Keratinocyte (primary cell): ENCODE data around the gene GAB4. TPM values are rescaled to one million over a fixed set of nuclear protein-coding genes. Genes with fewer than 3 reads are reported as not detected.

ENCODE experiments used
- DNase-seq: peaks from one replicate; pipeline ENCODE4 v3.0.0-alpha.2; 2011; ENCODE audit warnings: low read depth, missing footprints, low spot score
- FAIRE-seq: peaks from 2 replicates; lab custom pipeline; 2011; peaks lifted over from hg19 to GRCh38; lab: Jason Lieb, UNC
- H2AFZ ChIP-seq: 2 replicates; pipeline ENCODE4 v1.6.0; 2012; ENCODE audit warnings: low read length, control low read depth, inconsistent platforms; ENCODE audit not compliant: control insufficient read depth
- H3K27ac ChIP-seq: 2 replicates; pipeline ENCODE4 v1.5.1; 2011; ENCODE audit warnings: low read length; ENCODE audit not compliant: control insufficient read depth, insufficient read depth
- H3K27me3 ChIP-seq: 3 replicates; pipeline ENCODE4 v1.6.0; 2011; ENCODE audit warnings: low read length; ENCODE audit not compliant: control insufficient read depth, insufficient read depth; ENCODE audit errors: extremely low read depth
- H3K36me3 ChIP-seq, 2 experiments: 2 replicates in 1 of 2; 3 replicates in 1 of 2; pipeline ENCODE4 v1.5.1; 2011; ENCODE audit warnings: low read length in 2 of 2, mild to moderate bottlenecking in 1 of 2; ENCODE audit not compliant: control insufficient read depth in 2 of 2, insufficient read depth in 2 of 2; ENCODE audit errors: extremely low read depth in 1 of 2
- H3K4me1 ChIP-seq: 3 replicates; pipeline ENCODE4 v1.5.1; 2011; ENCODE audit warnings: low read length; ENCODE audit not compliant: control insufficient read depth, insufficient read depth; ENCODE audit errors: extremely low read depth
- H3K4me2 ChIP-seq: 3 replicates; pipeline ENCODE4 v1.6.0; 2011; ENCODE audit warnings: low read depth, low read length; ENCODE audit not compliant: control insufficient read depth, insufficient read depth; ENCODE audit errors: extremely low read depth
- H3K4me3 ChIP-seq, 3 experiments: fragments of 200-600 bp in 1 of 3; sonication (generic) in 1 of 3; 2 replicates in 2 of 3; 3 replicates in 1 of 3; pipeline ENCODE4 v1.5.1; 2011 to 2016; ENCODE audit warnings: low read length in 3 of 3, mild to moderate bottlenecking in 3 of 3, control low read depth in 2 of 3, inconsistent platforms in 1 of 3, low read depth in 1 of 3, mixed read lengths in 1 of 3, mixed run types in 1 of 3, moderate library complexity in 1 of 3; ENCODE audit not compliant: control insufficient read depth in 2 of 3, insufficient read depth in 2 of 3; ENCODE audit errors: extremely low read depth in 1 of 3
- H3K79me2 ChIP-seq: 2 replicates; pipeline ENCODE4 v1.6.0; 2012; ENCODE audit warnings: low read length; ENCODE audit not compliant: control insufficient read depth, insufficient read depth
- H3K9ac ChIP-seq: 3 replicates; pipeline ENCODE4 v1.6.0; 2011; ENCODE audit warnings: low read length; ENCODE audit not compliant: control insufficient read depth, insufficient read depth; ENCODE audit errors: extremely low read depth
- H3K9me1 ChIP-seq: 3 replicates; pipeline ENCODE4 v1.6.0; 2011; ENCODE audit warnings: low read length; ENCODE audit not compliant: control insufficient read depth, insufficient read depth; ENCODE audit errors: extremely low read depth
- H3K9me3 ChIP-seq: 2 replicates; pipeline ENCODE4 v1.5.1; 2012; ENCODE audit warnings: low read depth, low read length; ENCODE audit not compliant: control insufficient read depth
- H4K20me1 ChIP-seq: 3 replicates; pipeline ENCODE4 v1.6.0; 2011; ENCODE audit warnings: low read length; ENCODE audit not compliant: control insufficient read depth, insufficient read depth; ENCODE audit errors: extremely low read depth
- EZH2 ChIP-seq: IDR thresholded peaks from one replicate; pipeline ENCODE4 v1.6.1; 2012; ENCODE audit warnings: inconsistent platforms, mild to moderate bottlenecking, low read length, moderate library complexity
- dilution Hi-C: fragments of 300-500 bp; cut with MboI; formaldehyde crosslinking; loops from one replicate; pipeline ENCODE4 v1.7.0; 2020; ENCODE audit warnings: low sequenced_read_pairs; ENCODE audit not compliant: extremely low pct_ligation_motif_present
- polyA plus RNA-seq, 5 experiments: library from polyadenylated mRNA; depleted of rRNA in 3 of 5; stranded (reverse) in 3 of 5; stranded (forward) in 1 of 5; unstranded in 1 of 5; fragments of >200 nt; gene quantifications; 1 replicate in 1 of 5; 2 replicates in 3 of 5; 3 replicates in 1 of 5; pipeline versions ENCODE4 v1.2.1 to v1.2.3, GENCODE V29; 2011 to 2012; ENCODE audit warnings: missing spikeins in 2 of 5, low read depth in 1 of 5, low replicate concordance in 1 of 5
- TF ChIP-seq, protein P1 (sequence below), 3 experiments: IDR thresholded peaks in 1 of 3; conservative IDR thresholded peaks in 1 of 3; optimal IDR thresholded peaks in 1 of 3; 2 replicates in 2 of 3; 3 replicates in 1 of 3; pipeline versions ENCODE3 to v1.5.1; 2011; ENCODE audit warnings: low read length in 3 of 3, mild to moderate bottlenecking in 3 of 3, moderate library complexity in 2 of 3, control low read depth in 1 of 3, inconsistent platforms in 1 of 3; ENCODE audit not compliant: insufficient read depth in 2 of 3; ENCODE audit errors: extremely low read depth in 1 of 3

GAB4 gene
- polyA plus RNA-seq, 1 donor (not counting 4 experiments of a cell fraction or from before 2014, with no cell fraction given): not detected

DNA sequence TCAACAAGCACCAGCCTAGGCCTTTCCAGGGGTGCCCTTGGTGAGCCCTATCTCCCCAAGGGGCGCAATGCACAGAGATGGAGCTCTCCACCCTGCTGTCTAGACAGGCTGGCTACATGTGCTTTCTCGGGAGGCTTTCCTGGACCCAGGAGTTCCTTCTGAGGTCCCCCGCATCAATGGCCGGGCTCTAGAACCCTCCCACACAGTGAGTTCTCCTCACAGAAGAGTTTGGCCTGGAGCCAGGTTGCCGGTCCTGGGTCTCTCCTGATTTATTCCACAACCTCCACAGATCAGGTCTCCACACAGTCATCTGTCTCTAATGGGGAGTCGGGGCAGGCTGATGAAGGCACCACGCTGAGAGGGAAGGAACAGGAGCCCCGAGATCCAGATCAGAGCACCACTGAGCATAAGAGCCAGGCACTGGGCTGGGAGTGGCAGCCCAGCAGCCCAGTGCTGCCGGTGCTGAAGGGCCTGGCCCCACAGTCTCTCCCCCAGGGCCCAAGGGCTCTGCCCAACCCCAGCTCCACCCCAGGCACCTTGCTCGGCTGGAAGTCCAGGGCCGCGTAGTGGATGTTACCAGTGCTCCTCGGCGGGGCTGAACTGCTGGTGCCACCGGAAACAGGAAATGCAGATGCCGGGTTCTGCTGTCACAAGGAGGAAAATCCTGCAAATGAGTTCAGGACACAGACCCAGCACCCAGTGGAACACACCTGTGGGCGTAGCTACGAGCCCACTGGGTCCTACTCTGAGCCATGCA, 44.7 kb downstream of the GAB4 start:
- Histone ChIP-seq H3K9ac (no peak overlapping the region), H3K4me2 (no peak overlapping the region), H3K79me2 (no peaks in the 10 kb centered on the region), H3K27me3 (no peaks in the 10 kb centered on the region), H3K9me3 (peaks cover 13% of the 10 kb centered on the region), H3K27ac (no peak overlapping the region), H2AFZ (no peak overlapping the region), H3K36me3 (no peaks in the 10 kb centered on the region), H4K20me1 (no peaks in the 10 kb centered on the region), H3K9me1 (no peaks in the 10 kb centered on the region), H3K4me3 (no peak overlapping the region), H3K4me1 (no peaks in the 10 kb centered on the region)
- FAIRE-seq (no peak), DNase-seq (no peak)
- dilution Hi-C loops: no loop called here
- TF ChIP-seq, protein P1, sequence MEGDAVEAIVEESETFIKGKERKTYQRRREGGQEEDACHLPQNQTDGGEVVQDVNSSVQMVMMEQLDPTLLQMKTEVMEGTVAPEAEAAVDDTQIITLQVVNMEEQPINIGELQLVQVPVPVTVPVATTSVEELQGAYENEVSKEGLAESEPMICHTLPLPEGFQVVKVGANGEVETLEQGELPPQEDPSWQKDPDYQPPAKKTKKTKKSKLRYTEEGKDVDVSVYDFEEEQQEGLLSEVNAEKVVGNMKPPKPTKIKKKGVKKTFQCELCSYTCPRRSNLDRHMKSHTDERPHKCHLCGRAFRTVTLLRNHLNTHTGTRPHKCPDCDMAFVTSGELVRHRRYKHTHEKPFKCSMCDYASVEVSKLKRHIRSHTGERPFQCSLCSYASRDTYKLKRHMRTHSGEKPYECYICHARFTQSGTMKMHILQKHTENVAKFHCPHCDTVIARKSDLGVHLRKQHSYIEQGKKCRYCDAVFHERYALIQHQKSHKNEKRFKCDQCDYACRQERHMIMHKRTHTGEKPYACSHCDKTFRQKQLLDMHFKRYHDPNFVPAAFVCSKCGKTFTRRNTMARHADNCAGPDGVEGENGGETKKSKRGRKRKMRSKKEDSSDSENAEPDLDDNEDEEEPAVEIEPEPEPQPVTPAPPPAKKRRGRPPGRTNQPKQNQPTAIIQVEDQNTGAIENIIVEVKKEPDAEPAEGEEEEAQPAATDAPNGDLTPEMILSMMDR (optimal IDR thresholded peaks at IDR 0.05 in 1 of 3, IDR thresholded peaks at IDR 0.05 in 1 of 3, conservative IDR thresholded peaks at IDR 0.05 in 1 of 3; ENCODE audit: extremely low read depth in 1 of 3, insufficient read depth in 2 of 3, low read length in 3 of 3): no peak
- no peak for TF ChIP-seq EZH2

DNA sequence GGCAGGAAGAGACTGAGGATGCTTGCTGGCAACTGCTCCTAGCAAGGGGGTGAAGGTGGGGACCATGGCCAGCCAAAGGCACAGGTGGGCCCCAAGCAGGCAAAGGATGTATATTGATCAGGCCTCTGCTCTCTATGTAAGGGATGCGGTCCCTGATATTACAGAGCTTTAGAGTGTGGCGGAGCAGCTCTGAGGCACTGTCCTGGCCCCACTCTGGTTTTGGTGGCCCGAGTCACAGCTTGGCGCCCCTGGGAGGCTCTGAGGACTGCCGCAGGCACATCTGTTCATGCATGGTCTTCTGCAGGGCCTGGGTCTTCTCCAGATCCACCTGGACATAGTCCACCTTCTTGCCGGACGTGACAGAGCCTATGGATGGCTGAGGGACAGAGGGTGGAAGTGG, 45.5 kb downstream of the GAB4 start:
- dilution Hi-C loops: no loop called here
- no peak for DNase-seq
- TF ChIP-seq EZH2: no peak
- TF ChIP-seq, protein P1 (optimal IDR thresholded peaks at IDR 0.05 in 1 of 3, IDR thresholded peaks at IDR 0.05 in 1 of 3, conservative IDR thresholded peaks at IDR 0.05 in 1 of 3; ENCODE audit: extremely low read depth in 1 of 3, insufficient read depth in 2 of 3, low read length in 3 of 3): no peak
- FAIRE-seq: no peak
- Histone ChIP-seq H3K36me3 (no peaks in the 10 kb centered on the region), H3K9me3 (peaks cover 8% of the 10 kb centered on the region), H3K9me1 (no peaks in the 10 kb centered on the region), H3K4me3 (no peak overlapping the region), H3K79me2 (no peaks in the 10 kb centered on the region), H3K4me1 (no peaks in the 10 kb centered on the region), H3K27me3 (no peaks in the 10 kb centered on the region), H2AFZ (no peak overlapping the region), H4K20me1 (no peaks in the 10 kb centered on the region), H3K27ac (no peak overlapping the region), H3K9ac (no peak overlapping the region), H3K4me2 (no peak overlapping the region)
